ENCODE measurements around the gene FADS3.
A peak's percentile ranks its signal among the peaks of the same experiment; 100 is the strongest.

Gene FADS3

GRCh38 chr11:61921446-61921845, 30.1 kb upstream of the FADS3 start:
- H3K4me1 ChIP-seq (ENCODE audit: insufficient read depth, low read length), result peaks cover 39% of the 10 kb centered on the region
- H3K27me3 ChIP-seq (ENCODE audit: control insufficient read depth in 1 of 2, insufficient read depth in 2 of 2, low read length in 2 of 2), result peaks cover 0 to 11% of the 10 kb centered on the region in 2 donors
- H3K27ac ChIP-seq (ENCODE audit: low read depth, low read length), result no peak overlapping the region
- H3K36me3 ChIP-seq (ENCODE audit: insufficient read depth, low read length), result no peaks in the 10 kb centered on the region
- H3K4me3 ChIP-seq (ENCODE audit: low read depth in 1 of 2, low read length in 2 of 2), result no peak overlapping the region
- no peaks in the 10 kb centered on the region for H3K9me3 ChIP-seq (ENCODE audit: low read length)
- H3K9ac ChIP-seq (ENCODE audit: low read length), result no peak overlapping the region

GRCh38 chr11:61919705-61920631, 28.6 kb upstream of the FADS3 start:
- no peak overlapping the region for H3K4me3 ChIP-seq (ENCODE audit: low read depth in 1 of 2, low read length in 2 of 2)
- no peak overlapping the region for H3K27ac ChIP-seq (ENCODE audit: low read depth, low read length)
- H3K9ac ChIP-seq (ENCODE audit: low read length), result no peak overlapping the region
- no peaks in the 10 kb centered on the region for H3K9me3 ChIP-seq (ENCODE audit: low read length)
- H3K36me3 ChIP-seq (ENCODE audit: insufficient read depth, low read length), result no peaks in the 10 kb centered on the region
- peaks cover 0 to 11% of the 10 kb centered on the region in 2 donors for H3K27me3 ChIP-seq (ENCODE audit: control insufficient read depth in 1 of 2, insufficient read depth in 2 of 2, low read length in 2 of 2)
- peaks cover 44% of the 10 kb centered on the region for H3K4me1 ChIP-seq (ENCODE audit: insufficient read depth, low read length)

GRCh38 chr11:61918938-61919704, 27.8 kb upstream of the FADS3 start:
- H3K27me3 ChIP-seq (ENCODE audit: control insufficient read depth in 1 of 2, insufficient read depth in 2 of 2, low read length in 2 of 2), result peaks cover 0 to 11% of the 10 kb centered on the region in 2 donors
- peaks cover 43% of the 10 kb centered on the region for H3K4me1 ChIP-seq (ENCODE audit: insufficient read depth, low read length)
- H3K9ac ChIP-seq (ENCODE audit: low read length), result no peak overlapping the region
- H3K36me3 ChIP-seq (ENCODE audit: insufficient read depth, low read length), result no peaks in the 10 kb centered on the region
- H3K4me3 ChIP-seq (ENCODE audit: low read depth in 1 of 2, low read length in 2 of 2), result no peak overlapping the region
- H3K27ac ChIP-seq (ENCODE audit: low read depth, low read length), result peak overlapping the region; percentile 31
- H3K9me3 ChIP-seq (ENCODE audit: low read length), result no peaks in the 10 kb centered on the region

- H3K4me3 ChIP-seq (ENCODE audit: low read depth in 1 of 2, low read length in 2 of 2), result peak overlapping the region; percentile 8 to 38
- peaks cover 38% of the 10 kb centered on the region for H3K4me1 ChIP-seq (ENCODE audit: insufficient read depth, low read length)
- no peaks in the 10 kb centered on the region for H3K9me3 ChIP-seq (ENCODE audit: low read length)
- no peaks in the 10 kb centered on the region for H3K36me3 ChIP-seq (ENCODE audit: insufficient read depth, low read length)
- H3K27me3 ChIP-seq (ENCODE audit: control insufficient read depth in 1 of 2, insufficient read depth in 2 of 2, low read length in 2 of 2), result peaks cover 0 to 11% of the 10 kb centered on the region in 2 donors
- peak overlapping the region; percentile 15 for H3K9ac ChIP-seq (ENCODE audit: low read length)
- no peak overlapping the region for H3K27ac ChIP-seq (ENCODE audit: low read depth, low read length)
Observed at GRCh38 chr11:61918251-61918937, 27.0 kb upstream of the FADS3 start.

- H3K9ac ChIP-seq (ENCODE audit: low read length), result peak within 1 kb of the TSS; percentile 15
- peak within 1 kb of the TSS; percentile 9 to 38 for H3K4me3 ChIP-seq (ENCODE audit: low read depth in 1 of 2, low read length in 2 of 2)
- H3K36me3 ChIP-seq (ENCODE audit: insufficient read depth, low read length), result no peaks in the 10 kb centered on the region
- no peaks in the 10 kb centered on the region for H3K9me3 ChIP-seq (ENCODE audit: low read length)
- H3K27me3 ChIP-seq (ENCODE audit: control insufficient read depth in 1 of 2, insufficient read depth in 2 of 2, low read length in 2 of 2), result peaks cover 0 to 11% of the 10 kb centered on the region in 2 donors
- H3K4me1 ChIP-seq (ENCODE audit: insufficient read depth, low read length), result peaks cover 32% of the 10 kb centered on the region
- H3K27ac ChIP-seq (ENCODE audit: low read depth, low read length), result peak within 1 kb of the TSS; percentile 20
Observed at GRCh38 chr11:61917334-61918109, 26.2 kb upstream of the FADS3 start, which contains the start of gene RAB3IL1. Gene RAB3IL1 (minus strand): TSS chr11:61917566. CDS start chr11:61917367, 199 bp downstream.

GRCh38 chr11:61916737-61917333, 25.5 kb upstream of the FADS3 start:
- Histone ChIP-seq H3K4me1 (ENCODE audit: insufficient read depth, low read length) (peaks cover 37% of the 10 kb centered on the region), H3K27ac (ENCODE audit: low read depth, low read length) (no peak overlapping the region), H3K9me3 (ENCODE audit: low read length) (no peaks in the 10 kb centered on the region), H3K27me3 (ENCODE audit: control insufficient read depth in 1 of 2, insufficient read depth in 2 of 2, low read length in 2 of 2) (peaks cover 0 to 11% of the 10 kb centered on the region in 2 donors), H3K9ac (ENCODE audit: low read length) (no peak overlapping the region), H3K36me3 (ENCODE audit: insufficient read depth, low read length) (no peaks in the 10 kb centered on the region), H3K4me3 (ENCODE audit: low read depth in 1 of 2, low read length in 2 of 2) (peak overlapping the region; percentile 9 to 29)

- H3K9me3 ChIP-seq (ENCODE audit: low read length), result no peaks in the 10 kb centered on the region
- peaks cover 0 to 8% of the 10 kb centered on the region in 2 donors for H3K27me3 ChIP-seq (ENCODE audit: control insufficient read depth in 1 of 2, insufficient read depth in 2 of 2, low read length in 2 of 2)
- peaks cover 44% of the 10 kb centered on the region for H3K4me1 ChIP-seq (ENCODE audit: insufficient read depth, low read length)
- H3K4me3 ChIP-seq (ENCODE audit: low read depth in 1 of 2, low read length in 2 of 2), result no peak overlapping the region
- H3K36me3 ChIP-seq (ENCODE audit: insufficient read depth, low read length), result no peaks in the 10 kb centered on the region
- no peak overlapping the region for H3K27ac ChIP-seq (ENCODE audit: low read depth, low read length)
- H3K9ac ChIP-seq (ENCODE audit: low read length), result no peak overlapping the region
Observed at GRCh38 chr11:61914471-61915171, 23.3 kb upstream of the FADS3 start.

GRCh38 chr11:61913699-61914395, 22.5 kb upstream of the FADS3 start:
- Histone ChIP-seq H3K9ac (ENCODE audit: low read length) (no peak overlapping the region), H3K27ac (ENCODE audit: low read depth, low read length) (no peak overlapping the region), H3K36me3 (ENCODE audit: insufficient read depth, low read length) (no peaks in the 10 kb centered on the region), H3K4me3 (ENCODE audit: low read depth in 1 of 2, low read length in 2 of 2) (no peak overlapping the region), H3K27me3 (ENCODE audit: control insufficient read depth in 1 of 2, insufficient read depth in 2 of 2, low read length in 2 of 2) (peaks cover 0 to under 1% of the 10 kb centered on the region in 2 donors), H3K9me3 (ENCODE audit: low read length) (no peaks in the 10 kb centered on the region), H3K4me1 (ENCODE audit: insufficient read depth, low read length) (peaks cover 42% of the 10 kb centered on the region)

- H3K36me3 ChIP-seq (ENCODE audit: insufficient read depth, low read length), result no peaks in the 10 kb centered on the region
- H3K9me3 ChIP-seq (ENCODE audit: low read length), result no peaks in the 10 kb centered on the region
- peaks cover 44% of the 10 kb centered on the region for H3K4me1 ChIP-seq (ENCODE audit: insufficient read depth, low read length)
- H3K4me3 ChIP-seq (ENCODE audit: low read depth in 1 of 2, low read length in 2 of 2), result no peak overlapping the region
- H3K9ac ChIP-seq (ENCODE audit: low read length), result no peak overlapping the region
- H3K27me3 ChIP-seq (ENCODE audit: control insufficient read depth in 1 of 2, insufficient read depth in 2 of 2, low read length in 2 of 2), result no peaks in the 10 kb centered on the region
- peak overlapping the region; percentile 23 for H3K27ac ChIP-seq (ENCODE audit: low read depth, low read length)
Observed at GRCh38 chr11:61912991-61913698, 21.8 kb upstream of the FADS3 start.
